GM10248 (cell line): ENCODE results near the gene UBE4B.
A peak's percentile ranks its signal among the peaks of the same experiment; 100 is the strongest.
"Not testable (repeated sequence)": the region's sequence is repeated elsewhere in the genome, so short reads cannot be mapped to it uniquely, and the experiment has no call there.

Experiments used
- CTCF ChIA-PET: fragments of 300-600 bp; sonication (Branson Sonifier 250); formaldehyde crosslinking; extraction: SDS; loops from one replicate; lab custom pipeline; 2021; ENCODE audit warnings: antibody characterized with exemption; lab: Yijun Ruan, JAX
- POLR2A ChIA-PET: fragments of 350-650 bp; sonication (Branson Sonifier 250); formaldehyde crosslinking; extraction: SDS; loops from one replicate; lab custom pipeline; 2020; ENCODE audit warnings: antibody characterized with exemption; lab: Yijun Ruan, JAX
- DNase-seq: peaks from one replicate; pipeline ENCODE4 v3.0.0; 2012; ENCODE audit errors: extremely low spot score
- CTCF ChIP-seq: IDR thresholded peaks from 2 replicates; pipeline ENCODE4 v1.5.1; 2012; ENCODE audit warnings: mild to moderate bottlenecking, low read depth; ENCODE audit errors: extremely low read depth, missing control alignments, control extremely low read depth

UBE4B gene

GRCh38 chr1:9993561-9994075, 39.1 kb upstream of the UBE4B start:
- POLR2A ChIA-PET, result interaction anchor here (0.7 kb wide), 1 partner anchor 65 kb away, joined by 3 read pairs; no protein-coding TSS in a partner anchor
- DNase-seq, result no peak
- no peak for TF ChIP-seq CTCF
- CTCF ChIA-PET, result interaction anchor here (1.4 to 1.8 kb wide), 4 partner anchors 14 to 217 kb away, joined by 3 to 8 read pairs (median 3); partner anchors contain the start of gene KIF1B

GRCh38 chr1:9996624-9997582, 35.9 kb upstream of the UBE4B start, which contains the start of gene RBP7:
RBP7 (plus strand) TSS chr1:9997228; CDS start chr1:9997259, 31 bp downstream.
- DNase-seq, result peak; percentile 37
- CTCF ChIA-PET, result no interaction called here
- POLR2A ChIA-PET, result no interaction called here
- TF ChIP-seq CTCF, result no peak

- ChIA-PET CTCF (no interaction called here), POLR2A (no interaction called here)
- no peak for TF ChIP-seq CTCF
- no peak for DNase-seq
Measured at GRCh38 chr1:10001016-10001665, 31.6 kb upstream of the UBE4B start.

GRCh38 chr1:10005248-10005647, 27.5 kb upstream of the UBE4B start:
- POLR2A ChIA-PET, DNase-seq: not testable (repeated sequence)
- CTCF ChIA-PET, result interaction anchor here (1.1 kb wide), 1 partner anchor 11 kb away, joined by 4 read pairs; no protein-coding TSS in a partner anchor

GRCh38 chr1:10007169-10007568, 25.6 kb upstream of the UBE4B start:
- no peak for DNase-seq
- no peak for TF ChIP-seq CTCF
- POLR2A ChIA-PET, result no interaction called here
- CTCF ChIA-PET, result no interaction called here

GRCh38 chr1:10014016-10014415, 18.7 kb upstream of the UBE4B start:
- CTCF ChIA-PET, result no interaction called here
- POLR2A ChIA-PET, result no interaction called here

More at GRCh38 chr1:10014016-10014415, 18.7 kb upstream of the UBE4B start:
- no peak for DNase-seq
- TF ChIP-seq CTCF, result no peak
